ENCODE results near the gene PRKCE. TPM values are rescaled to one million over a fixed set of nuclear protein-coding genes. Genes with fewer than 3 reads are reported as not detected.
"Not testable (repeated sequence)": the region's sequence is repeated elsewhere in the genome, so short reads cannot be mapped to it uniquely, and the experiment has no call there.

PRKCE gene
- total RNA-seq, 1 experiment from 2014 or later = 5.3 TPM

DNA sequence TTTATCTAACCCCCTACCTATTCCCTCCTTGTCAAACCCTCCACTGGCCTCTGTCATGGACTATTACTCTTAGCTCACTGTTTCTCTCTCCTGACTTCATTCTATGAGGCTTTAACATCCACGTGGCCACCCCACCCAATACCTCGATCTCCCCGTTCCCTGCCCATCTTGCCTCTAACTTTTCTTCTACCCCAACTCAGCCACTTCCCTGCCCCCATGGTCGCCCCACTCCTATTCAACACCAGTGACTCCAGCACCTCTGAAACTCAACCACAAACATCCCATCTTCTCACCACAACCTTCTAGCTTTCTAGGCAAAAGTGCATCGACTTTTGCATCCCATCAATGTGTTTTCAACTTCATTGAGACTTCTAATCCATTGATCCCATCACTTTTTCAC lies 551.5 kb downstream of the PRKCE start:
- in situ Hi-C loops (cut with HindIII; ENCODE audit: low pct_unique_long_range_greater_than_20kb, low sequenced_read_pairs) = no loop called here
- no peak for DNase-seq (ENCODE audit: low read depth)

DNA sequence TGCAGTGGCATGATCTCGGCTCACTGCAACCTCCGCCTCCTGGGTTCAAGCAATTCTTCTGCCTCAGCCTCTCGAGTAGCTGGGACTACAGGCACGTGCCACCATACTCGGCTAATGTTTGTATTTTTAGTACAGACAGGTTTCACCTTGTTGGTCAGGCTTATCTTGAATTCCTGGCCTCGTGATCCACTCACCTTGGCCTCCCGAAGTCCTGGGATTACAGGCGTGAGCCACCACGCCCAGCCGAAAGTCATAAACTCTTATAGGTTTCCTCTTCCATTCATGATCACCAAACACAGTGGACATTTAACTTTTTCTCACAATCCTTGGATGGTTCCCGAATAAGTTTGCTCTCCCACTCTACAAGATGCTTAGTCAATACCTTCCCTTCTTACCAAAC lies 552.2 kb downstream of the PRKCE start:
- in situ Hi-C loops (cut with HindIII; ENCODE audit: low pct_unique_long_range_greater_than_20kb, low sequenced_read_pairs); DNase-seq (ENCODE audit: low read depth): not testable (repeated sequence)

DNA sequence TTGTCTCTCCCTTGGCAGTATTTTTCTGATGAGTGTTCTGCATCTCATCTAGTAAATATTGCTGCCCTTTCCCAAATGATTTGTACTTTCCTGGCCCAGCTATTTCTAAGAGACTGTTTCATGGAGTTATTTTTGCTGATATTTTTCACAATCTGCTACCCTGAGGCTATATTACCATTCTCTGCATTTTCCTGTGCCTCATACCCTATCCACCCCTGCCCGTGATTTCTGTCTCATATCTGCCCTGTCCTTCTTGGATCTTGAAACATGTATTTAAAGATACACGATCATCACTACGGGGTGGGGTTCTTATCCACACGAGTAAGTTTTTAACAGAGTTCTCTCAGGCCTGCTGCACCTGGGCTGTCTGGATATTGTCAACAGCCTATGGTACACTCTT lies 556.1 kb downstream of the PRKCE start:
- no peak for DNase-seq (ENCODE audit: low read depth)
- in situ Hi-C loops (cut with HindIII; ENCODE audit: low pct_unique_long_range_greater_than_20kb, low sequenced_read_pairs) = no loop called here

GRCh38 chr2:46208766-46209165 lies 557.3 kb downstream of the PRKCE start:
- in situ Hi-C loops (cut with HindIII; ENCODE audit: low pct_unique_long_range_greater_than_20kb, low sequenced_read_pairs) = no loop called here
- no peak for DNase-seq (ENCODE audit: low read depth)

DNA sequence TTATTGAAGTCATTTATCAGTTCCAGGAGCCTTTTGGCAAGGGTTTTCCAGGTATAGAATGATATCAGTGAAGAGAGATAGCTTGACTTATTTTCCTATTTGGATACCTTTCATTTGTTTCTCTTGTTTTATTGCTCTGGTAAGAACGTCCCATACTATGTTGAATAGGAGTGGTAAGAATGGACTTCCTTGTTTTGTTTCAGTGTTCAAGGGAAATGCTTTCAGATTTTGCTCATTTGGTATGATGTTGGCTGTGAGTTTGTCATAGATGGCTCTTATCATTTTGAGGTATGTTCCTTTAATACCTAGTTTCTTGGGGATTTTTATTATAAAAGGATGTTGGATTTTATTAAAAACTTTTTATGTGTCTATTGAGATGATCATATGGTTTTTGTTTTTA lies 558.6 kb downstream of the PRKCE start:
- in situ Hi-C loops (cut with HindIII; ENCODE audit: low pct_unique_long_range_greater_than_20kb, low sequenced_read_pairs) = no loop called here
- DNase-seq (ENCODE audit: low read depth) = no peak

- in situ Hi-C loops (cut with HindIII; ENCODE audit: low pct_unique_long_range_greater_than_20kb, low sequenced_read_pairs) = no loop called here
- DNase-seq (ENCODE audit: low read depth) = no peak
Measured at GRCh38 chr2:46211461-46211860, 560.0 kb downstream of the PRKCE start.

GRCh38 chr2:46213906-46214305 lies 562.4 kb downstream of the PRKCE start:
- in situ Hi-C loops (cut with HindIII; ENCODE audit: low pct_unique_long_range_greater_than_20kb, low sequenced_read_pairs) = no loop called here
- no peak for DNase-seq (ENCODE audit: low read depth)

- DNase-seq (ENCODE audit: low read depth) = no peak
Measured at GRCh38 chr2:46216213-46216612, 564.7 kb downstream of the PRKCE start.

GRCh38 chr2:46223514-46223913 lies 572.0 kb downstream of the PRKCE start:
- in situ Hi-C loops (cut with HindIII; ENCODE audit: low pct_unique_long_range_greater_than_20kb, low sequenced_read_pairs); DNase-seq (ENCODE audit: low read depth): not testable (repeated sequence)

More at GRCh38 chr2:46216213-46216612, 564.7 kb downstream of the PRKCE start:
- in situ Hi-C loops (cut with HindIII; ENCODE audit: low pct_unique_long_range_greater_than_20kb, low sequenced_read_pairs) = no loop called here

- no peak for DNase-seq (ENCODE audit: low read depth)
- in situ Hi-C loops (cut with HindIII; ENCODE audit: low pct_unique_long_range_greater_than_20kb, low sequenced_read_pairs) = no loop called here
Measured at GRCh38 chr2:46225150-46225625, 573.7 kb downstream of the PRKCE start.

- in situ Hi-C loops (cut with HindIII; ENCODE audit: low pct_unique_long_range_greater_than_20kb, low sequenced_read_pairs) = no loop called here
- DNase-seq (ENCODE audit: low read depth) = no peak
Measured at GRCh38 chr2:46225730-46226129, 574.3 kb downstream of the PRKCE start.

- DNase-seq (ENCODE audit: low read depth) = no peak
- in situ Hi-C loops (cut with HindIII; ENCODE audit: low pct_unique_long_range_greater_than_20kb, low sequenced_read_pairs) = no loop called here
Measured at GRCh38 chr2:46226620-46227019, 575.1 kb downstream of the PRKCE start.

DNA sequence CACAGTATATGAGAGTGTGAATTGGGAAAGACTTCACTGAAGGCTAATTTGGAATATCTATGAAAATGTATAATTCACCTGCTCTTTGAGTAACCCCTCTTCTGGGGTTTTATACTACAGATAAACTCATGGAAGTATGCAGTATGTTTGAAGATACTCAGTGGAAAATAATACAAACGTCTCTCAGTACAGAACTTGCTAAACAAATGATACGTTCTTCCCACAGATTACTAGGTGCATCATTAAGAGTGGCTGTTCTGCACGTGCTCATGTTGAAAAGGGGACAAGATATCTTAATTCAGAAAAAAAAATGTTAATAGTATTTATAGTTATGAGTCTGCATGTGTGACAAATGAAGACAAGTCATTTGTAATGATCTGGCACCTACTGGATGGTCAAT lies 575.5 kb downstream of the PRKCE start:
- no peak for DNase-seq (ENCODE audit: low read depth)
- in situ Hi-C loops (cut with HindIII; ENCODE audit: low pct_unique_long_range_greater_than_20kb, low sequenced_read_pairs) = no loop called here

GRCh38 chr2:46227674-46228289 lies 576.3 kb downstream of the PRKCE start:
- in situ Hi-C loops (cut with HindIII; ENCODE audit: low pct_unique_long_range_greater_than_20kb, low sequenced_read_pairs) = no loop called here
- DNase-seq (ENCODE audit: low read depth) = no peak

- peak; percentile 87 for DNase-seq (ENCODE audit: low read depth)
- in situ Hi-C loops (cut with HindIII; ENCODE audit: low pct_unique_long_range_greater_than_20kb, low sequenced_read_pairs) = no loop called here
Measured at GRCh38 chr2:46229134-46230063, 577.9 kb downstream of the PRKCE start.

DNA sequence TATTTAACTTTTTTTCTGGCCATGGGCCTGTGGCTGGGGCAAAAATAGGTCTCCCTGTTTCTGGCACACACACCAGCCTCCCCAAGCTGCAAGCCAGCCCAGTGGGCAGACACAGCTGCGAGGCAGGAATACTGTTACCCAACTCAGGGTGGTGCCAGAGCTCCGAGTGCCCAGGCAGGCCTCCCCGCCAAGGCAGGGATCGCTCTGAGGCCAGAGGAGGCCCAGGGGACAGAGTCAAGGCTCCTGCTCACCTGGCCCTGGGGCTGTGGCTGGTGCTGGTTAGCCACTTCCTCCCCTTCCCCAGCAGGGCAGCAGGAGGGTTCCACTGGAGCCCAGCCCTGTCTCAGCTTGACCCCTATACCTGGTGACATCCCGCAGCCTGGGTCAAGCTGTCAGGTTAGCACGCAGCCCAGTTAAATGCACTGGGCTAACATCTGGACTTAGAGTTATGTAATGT lies 578.7 kb downstream of the PRKCE start:
- in situ Hi-C loops (cut with HindIII; ENCODE audit: low pct_unique_long_range_greater_than_20kb, low sequenced_read_pairs) = no loop called here
- no peak for DNase-seq (ENCODE audit: low read depth)

DNA sequence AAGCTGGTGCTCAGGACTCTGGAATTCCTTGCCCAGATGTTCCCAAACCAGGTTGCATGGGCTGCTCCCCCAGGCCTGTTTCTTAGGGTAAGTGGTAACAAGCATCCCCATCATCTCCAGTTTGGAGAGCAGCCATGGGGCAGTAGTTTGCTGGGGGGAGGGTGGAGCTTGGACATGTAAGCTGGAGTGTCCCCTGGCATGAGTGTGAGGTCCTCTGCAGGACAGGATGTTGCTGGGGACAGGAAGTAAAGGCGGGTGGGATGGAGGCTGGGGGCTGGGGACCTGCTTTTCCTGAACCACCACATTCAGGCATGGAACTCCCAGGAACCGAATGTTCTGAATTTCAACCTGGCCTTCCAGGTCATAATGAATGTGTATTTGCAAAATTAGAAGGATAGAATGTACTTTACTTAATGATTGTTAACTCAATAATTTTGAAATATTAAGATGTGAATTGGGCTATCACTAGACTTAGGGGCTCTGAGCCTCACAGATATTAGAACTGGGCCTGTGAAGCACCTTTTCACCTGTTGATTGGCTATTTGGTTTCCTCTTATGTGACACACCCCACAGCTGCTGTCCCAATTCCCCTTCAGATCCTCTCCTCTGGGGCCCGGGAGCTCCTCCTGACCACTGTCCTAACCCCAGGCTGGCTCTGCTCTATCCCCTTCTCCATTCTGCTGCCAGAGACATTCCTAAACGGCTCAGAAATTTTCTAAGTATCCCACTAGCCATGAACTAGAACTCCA lies 579.4 kb downstream of the PRKCE start:
- no peak for DNase-seq (ENCODE audit: low read depth)
- in situ Hi-C loops (cut with HindIII; ENCODE audit: low pct_unique_long_range_greater_than_20kb, low sequenced_read_pairs) = no loop called here

GRCh38 chr2:46231721-46232120 lies 580.2 kb downstream of the PRKCE start:
- no peak for DNase-seq (ENCODE audit: low read depth)
- in situ Hi-C loops (cut with HindIII; ENCODE audit: low pct_unique_long_range_greater_than_20kb, low sequenced_read_pairs) = no loop called here

DNA sequence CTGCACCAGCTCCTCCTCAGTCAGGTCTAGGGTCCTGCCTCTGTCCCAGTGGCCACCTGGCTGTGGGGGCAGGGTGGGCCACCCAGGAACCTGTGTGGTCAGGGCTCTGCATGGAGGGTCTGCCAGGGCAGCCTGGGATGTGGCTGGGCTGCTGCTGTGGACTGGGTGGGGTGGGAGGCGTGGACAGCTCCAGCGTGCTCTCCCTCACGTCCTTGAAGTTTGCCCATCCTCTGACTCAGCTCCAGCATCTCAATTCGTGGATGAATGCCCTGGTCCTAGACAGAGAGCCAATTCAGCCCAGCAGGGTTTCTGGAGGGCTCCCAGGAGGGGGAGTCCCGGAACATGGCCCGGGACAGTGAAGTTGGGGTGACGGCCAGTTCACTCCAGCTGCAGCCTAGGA lies 581.4 kb downstream of the PRKCE start:
- in situ Hi-C loops (cut with HindIII; ENCODE audit: low pct_unique_long_range_greater_than_20kb, low sequenced_read_pairs) = no loop called here

More for the DNA sequence above, 581.4 kb downstream of the PRKCE start:
- DNase-seq (ENCODE audit: low read depth) = peak; percentile 25
